Measurements from ENCODE around the gene MVB12A. TPM values are rescaled to one million over a fixed set of nuclear protein-coding genes. Genes with fewer than 3 reads are reported as not detected.

The MVB12A gene
- total and polyA plus RNA-seq, 9 of the 15 experiments (the other 6 are each of a cell fraction or from before 2014, with no cell fraction given): 1.2 to 46.2 (median 22.4) TPM

GRCh38 chr19:17389957-17390664 is 29.7 kb upstream of the MVB12A start (continued):
- TF ChIP-seq CUX1 (CRISPR knock-in tag; IDR thresholded peaks at IDR 0.05): no peak
- TF ChIP-seq ZBTB43 (CRISPR knock-in tag; IDR thresholded peaks at IDR 0.05): no peak
- no peak for TF ChIP-seq ZC3H8 (IDR thresholded peaks at IDR 0.05)
- no peak for TF ChIP-seq POLR2A (conservative IDR thresholded peaks at IDR 0.05)
- no peak for TF ChIP-seq HDAC6 (IDR thresholded peaks at IDR 0.05; ENCODE audit: low read depth, low read length)
- TF ChIP-seq DLX4 (CRISPR knock-in tag; IDR thresholded peaks at IDR 0.05): no peak
- peak in 2 of 3 experiments; percentile 11 to 28; a peak in 1 of 6 replicates for TF ChIP-seq CTCF (IDR thresholded peaks at IDR 0.05 in 2 of 3, conservative IDR thresholded peaks at IDR 0.05 in 1 of 3; ENCODE audit: insufficient read depth in 2 of 3, low read depth in 1 of 3, low read length in 3 of 3)
- no peak for TF ChIP-seq ZNF512 (tag; IDR thresholded peaks at IDR 0.05)
- TF ChIP-seq PHF20 (IDR thresholded peaks at IDR 0.05; ENCODE audit: partially characterized antibody): peak; percentile 55
- TF ChIP-seq CHD4 (IDR thresholded peaks at IDR 0.05; ENCODE audit: insufficient read depth, insufficient replicate concordance, low read depth, low read length, poor library complexity, severe bottlenecking): peak; percentile 64
- no peak for TF ChIP-seq TSHZ1 (CRISPR knock-in tag; IDR thresholded peaks at IDR 0.05)
- no peak for TF ChIP-seq POLR2G (IDR thresholded peaks at IDR 0.05; ENCODE audit: low read depth, low read length)
